ENCODE data around the gene KIAA0753.
"Not testable (repeated sequence)": the region's sequence is repeated elsewhere in the genome, so short reads cannot be mapped to it uniquely, and the experiment has no call there.

Gene KIAA0753

DNA sequence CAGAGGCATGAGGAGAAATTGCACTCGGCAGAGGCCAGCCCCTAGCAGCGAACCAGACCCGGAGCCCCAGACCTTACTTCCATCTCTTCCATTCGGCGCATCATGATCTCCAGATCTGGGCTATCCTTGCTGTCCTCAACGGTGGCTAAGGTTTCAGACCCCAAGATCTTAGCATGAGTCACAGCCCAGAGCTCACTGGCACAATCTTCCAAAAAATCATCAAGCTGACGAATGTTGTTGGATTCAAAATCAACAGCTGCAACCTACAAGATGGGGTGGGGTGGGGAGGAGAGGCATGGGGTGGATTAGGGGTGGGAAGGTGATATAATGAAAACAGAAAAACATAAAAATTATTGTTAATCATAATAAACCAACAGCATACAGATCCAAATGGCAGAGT is 44.4 kb downstream of the KIAA0753 start:
- H3K27ac ChIP-seq, result no peak overlapping the region
- TF ChIP-seq, protein P1, sequence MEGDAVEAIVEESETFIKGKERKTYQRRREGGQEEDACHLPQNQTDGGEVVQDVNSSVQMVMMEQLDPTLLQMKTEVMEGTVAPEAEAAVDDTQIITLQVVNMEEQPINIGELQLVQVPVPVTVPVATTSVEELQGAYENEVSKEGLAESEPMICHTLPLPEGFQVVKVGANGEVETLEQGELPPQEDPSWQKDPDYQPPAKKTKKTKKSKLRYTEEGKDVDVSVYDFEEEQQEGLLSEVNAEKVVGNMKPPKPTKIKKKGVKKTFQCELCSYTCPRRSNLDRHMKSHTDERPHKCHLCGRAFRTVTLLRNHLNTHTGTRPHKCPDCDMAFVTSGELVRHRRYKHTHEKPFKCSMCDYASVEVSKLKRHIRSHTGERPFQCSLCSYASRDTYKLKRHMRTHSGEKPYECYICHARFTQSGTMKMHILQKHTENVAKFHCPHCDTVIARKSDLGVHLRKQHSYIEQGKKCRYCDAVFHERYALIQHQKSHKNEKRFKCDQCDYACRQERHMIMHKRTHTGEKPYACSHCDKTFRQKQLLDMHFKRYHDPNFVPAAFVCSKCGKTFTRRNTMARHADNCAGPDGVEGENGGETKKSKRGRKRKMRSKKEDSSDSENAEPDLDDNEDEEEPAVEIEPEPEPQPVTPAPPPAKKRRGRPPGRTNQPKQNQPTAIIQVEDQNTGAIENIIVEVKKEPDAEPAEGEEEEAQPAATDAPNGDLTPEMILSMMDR (conservative IDR thresholded peaks at IDR 0.05; ENCODE audit: low read depth), result no peak
- DNase-seq (ENCODE audit: low spot score), result no peak
- CTCF ChIA-PET, result no interaction called here
- POLR2A ChIA-PET (ENCODE audit: low non-redundant PET), result no interaction called here

DNA sequence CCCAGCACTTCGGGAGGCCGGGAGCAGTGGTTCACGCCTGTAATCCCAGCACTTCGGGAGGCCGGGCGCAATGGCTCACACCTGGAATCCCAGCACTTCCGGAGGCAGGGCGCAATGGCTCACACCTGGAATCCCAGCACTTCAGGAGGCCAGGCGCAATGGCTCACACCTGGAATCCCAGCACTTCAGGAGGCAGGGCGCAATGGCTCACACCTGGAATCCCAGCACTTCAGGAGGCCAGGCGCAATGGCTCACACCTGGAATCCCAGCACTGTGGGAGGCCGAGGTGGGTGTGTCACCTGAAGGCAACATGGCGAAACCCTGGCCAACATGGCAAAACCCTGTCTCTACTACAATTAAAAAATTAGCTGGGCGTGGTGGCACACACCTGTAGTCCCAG is 47.1 kb downstream of the KIAA0753 start:
- POLR2A ChIA-PET (ENCODE audit: low non-redundant PET); DNase-seq (ENCODE audit: low spot score); H3K27ac ChIP-seq; CTCF ChIA-PET: not testable (repeated sequence)

DNA sequence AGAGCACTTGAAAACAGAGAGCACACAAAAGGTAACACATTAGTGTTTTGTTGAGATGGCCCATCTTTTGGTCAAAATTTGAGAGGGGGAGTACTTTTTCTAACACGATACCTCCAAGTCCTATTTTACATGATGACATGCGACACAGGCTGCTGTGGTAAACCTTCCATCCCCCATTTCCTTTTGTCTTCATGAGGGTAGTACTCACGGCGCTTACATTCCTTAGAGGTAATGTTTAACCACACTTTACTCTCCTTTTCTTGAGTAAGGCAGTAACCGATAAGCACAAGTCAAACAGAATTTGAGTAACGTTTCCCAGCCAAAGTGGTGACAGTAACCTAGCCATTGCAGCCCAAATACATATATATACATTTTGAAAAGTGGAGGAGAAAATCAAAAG is 48.3 kb downstream of the KIAA0753 start:
- TF ChIP-seq, protein P1 (conservative IDR thresholded peaks at IDR 0.05; ENCODE audit: low read depth), result no peak
- CTCF ChIA-PET, result no interaction called here
- H3K27ac ChIP-seq, result peak overlapping the region; percentile 86
- POLR2A ChIA-PET (ENCODE audit: low non-redundant PET), result no interaction called here
- DNase-seq (ENCODE audit: low spot score), result no peak

DNA sequence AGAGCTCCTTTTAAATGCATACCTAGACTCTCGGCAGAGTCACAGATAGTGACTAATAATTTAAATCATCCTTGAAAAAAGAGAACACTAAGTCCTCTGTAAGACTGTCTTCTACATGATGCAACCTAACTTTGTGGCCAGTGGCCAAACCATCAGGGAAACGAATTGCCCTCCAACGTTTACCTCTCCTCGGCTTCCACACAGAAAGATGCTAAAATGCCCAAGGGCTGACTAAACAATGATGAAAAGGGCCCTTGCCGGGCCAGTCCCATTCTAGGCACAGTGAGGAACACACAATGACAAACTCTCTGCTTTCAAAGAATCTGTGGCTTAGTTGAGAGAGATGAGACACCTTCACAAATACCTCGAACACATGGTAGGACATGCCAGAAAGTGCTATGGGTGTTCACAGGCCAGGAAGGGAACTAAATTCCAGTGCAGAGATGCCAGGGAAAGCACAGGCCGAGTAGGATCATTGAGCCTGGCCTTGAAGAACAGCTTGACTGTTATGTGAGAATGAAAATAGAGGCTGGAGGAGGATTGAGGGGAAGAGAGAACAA is 48.8 kb downstream of the KIAA0753 start:
- peak; percentile 44 for DNase-seq (ENCODE audit: low spot score)
- TF ChIP-seq, protein P1 (conservative IDR thresholded peaks at IDR 0.05; ENCODE audit: low read depth), result no peak
- ChIA-PET CTCF (interaction anchor here (0.7 kb wide), 1 partner anchor 119 kb away, joined by 4 read pairs; no protein-coding TSS in a partner anchor), POLR2A (ENCODE audit: low non-redundant PET) (interaction anchor here (0.5 to 0.6 kb wide), 2 partner anchors 148 to 1378 kb away, joined by 9 to 16 read pairs; no protein-coding TSS in a partner anchor)
- peak overlapping the region; percentile 86 for H3K27ac ChIP-seq

DNA sequence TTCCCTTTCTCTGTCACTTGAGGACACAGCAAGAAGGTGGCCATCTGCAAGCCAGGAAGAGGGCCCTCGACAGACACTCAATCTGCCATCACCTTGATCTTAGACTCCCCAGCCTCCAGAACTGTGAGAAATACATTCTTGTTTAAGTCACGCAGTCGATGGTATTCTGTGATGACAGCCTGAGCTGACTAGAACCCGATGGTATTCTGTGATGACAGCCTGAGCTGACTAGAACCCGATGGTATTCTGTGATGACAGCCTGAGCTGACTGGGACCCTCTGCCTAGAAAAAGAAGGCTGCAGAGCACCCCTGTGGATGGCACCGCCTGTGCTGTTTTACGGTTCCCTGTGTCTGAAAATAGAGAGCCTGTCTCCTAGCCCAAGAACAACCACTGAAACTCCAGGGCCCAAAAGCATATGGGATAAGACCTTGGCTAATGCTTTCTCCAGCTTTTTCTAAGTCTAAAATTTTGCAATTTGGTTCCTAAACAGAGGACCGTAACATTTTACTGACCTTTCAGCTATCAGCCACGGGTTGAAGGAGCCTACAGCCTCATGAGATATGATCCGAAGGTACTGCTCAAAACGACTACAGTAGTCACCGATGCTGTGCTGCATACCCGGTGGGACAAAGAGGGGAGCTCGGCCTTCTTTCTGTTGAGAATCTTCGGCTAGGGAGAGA is 51.1 kb downstream of the KIAA0753 start:
- ChIA-PET CTCF (interaction anchor here (1.3 kb wide), 1 partner anchor 116 kb away, joined by 4 read pairs; no protein-coding TSS in a partner anchor), POLR2A (ENCODE audit: low non-redundant PET) (no interaction called here)
- TF ChIP-seq, protein P1 (conservative IDR thresholded peaks at IDR 0.05; ENCODE audit: low read depth), result no peak
- no peak for DNase-seq (ENCODE audit: low spot score)
- H3K27ac ChIP-seq, result peak overlapping the region; percentile 18; the same call in 1 of the 2 replicates

DNA sequence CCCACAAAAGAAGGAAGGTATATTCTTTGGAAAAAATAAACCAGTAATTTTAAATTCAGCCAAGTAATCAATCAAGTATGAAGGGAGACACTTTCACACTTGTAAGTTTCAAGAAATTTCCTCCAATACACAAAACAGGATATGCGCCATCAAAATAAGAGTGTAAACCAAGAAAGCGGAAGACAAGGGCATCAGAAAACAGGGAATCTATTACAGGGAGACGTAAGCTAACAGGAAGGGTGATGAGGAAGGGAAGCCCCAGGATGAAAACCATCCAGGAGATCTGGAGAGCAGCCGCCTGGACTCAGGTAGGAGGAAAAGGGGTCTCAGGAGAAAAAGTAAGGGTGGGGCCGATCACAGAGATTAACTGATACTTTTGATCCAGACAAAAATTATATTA is 52.3 kb downstream of the KIAA0753 start:
- ChIA-PET POLR2A (ENCODE audit: low non-redundant PET) (no interaction called here), CTCF (interaction anchor here (1.3 kb wide), 1 partner anchor 115 kb away, joined by 4 read pairs; no protein-coding TSS in a partner anchor)
- TF ChIP-seq, protein P1 (conservative IDR thresholded peaks at IDR 0.05; ENCODE audit: low read depth), result no peak
- H3K27ac ChIP-seq, result no peak overlapping the region
- DNase-seq (ENCODE audit: low spot score), result no peak

DNA sequence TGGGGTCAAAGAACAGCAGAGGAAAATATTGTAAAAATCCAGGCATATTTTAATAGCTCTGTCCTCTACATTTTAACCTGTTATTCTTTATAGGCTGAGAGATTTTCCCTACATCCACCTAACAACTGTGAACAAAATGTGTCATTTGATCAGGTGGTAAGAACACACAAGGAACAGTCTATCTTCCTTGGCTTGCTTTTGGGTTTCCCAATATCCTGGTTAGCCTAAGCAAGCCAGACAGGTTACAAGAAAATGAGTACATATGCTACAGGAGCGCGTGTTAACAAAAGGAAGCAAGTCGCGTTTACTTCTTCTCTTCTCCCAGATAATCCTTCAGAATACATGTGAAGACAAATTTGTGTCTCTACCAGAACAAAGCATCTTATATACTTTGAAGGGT is 53.2 kb downstream of the KIAA0753 start:
- CTCF ChIA-PET, result no interaction called here
- POLR2A ChIA-PET (ENCODE audit: low non-redundant PET), result no interaction called here
- DNase-seq (ENCODE audit: low spot score), result no peak
- TF ChIP-seq, protein P1 (conservative IDR thresholded peaks at IDR 0.05; ENCODE audit: low read depth), result no peak
- H3K27ac ChIP-seq, result no peak overlapping the region
